ENCODE measurements around the gene TARBP2.

- no peak for TF ChIP-seq POLR2AphosphoS5 (IDR thresholded peaks at IDR 0.05)
- TF ChIP-seq CTCF (IDR thresholded peaks at IDR 0.05) = no peak
These were observed 3.2 kb downstream of the TARBP2 start for GRCh38 chr12:53504004-53504920.
